Gastrocnemius medialis (tissue), 4 donors: ENCODE measurements around the gene RAB33B. TPM values are rescaled to one million over a fixed set of nuclear protein-coding genes. Genes with fewer than 3 reads are reported as not detected.

ENCODE experiments used
- ATAC-seq, 2 donors: fragments of 150-250 bp; one replicate each; pipeline ENCODE4 v1.9.1; 2016
- DNase-seq, 2 donors: peaks; one replicate each; pipeline ENCODE4 v3.0.0-alpha.2; 2019
- H3K27ac ChIP-seq, 4 donors: fragments of 200-600 bp; sonication (generic); 1 replicate in 1 of 4; 2 replicates in 3 of 4; pipeline ENCODE4 v1.5.1; 2016 to 2018; ENCODE audit warnings: mild to moderate bottlenecking in 2 of 4, moderate library complexity in 1 of 4
- H3K27me3 ChIP-seq, 3 donors: fragments of 200-600 bp; sonication (generic) in 2 of 3; 1 replicate in 1 of 3; 2 replicates in 2 of 3; pipeline versions ENCODE4 v1.5.1 to v1.6.0; 2016 to 2019; ENCODE audit warnings: mild to moderate bottlenecking in 1 of 3, moderate library complexity in 1 of 3
- H3K36me3 ChIP-seq, 2 donors: fragments of 200-600 bp; sonication (generic) in 1 of 2; one replicate each; pipeline ENCODE4 v1.5.1; 2017 to 2018
- H3K4me1 ChIP-seq, 2 donors: fragments of 200-600 bp; sonication (generic) in 1 of 2; one replicate each; pipeline ENCODE4 v1.5.1; 2016 to 2017; ENCODE audit warnings: mild to moderate bottlenecking in 2 of 2
- H3K4me3 ChIP-seq, 4 donors: fragments of 200-600 bp; sonication (generic) in 3 of 4; 1 replicate in 1 of 4; 2 replicates in 3 of 4; pipeline ENCODE4 v1.5.1; 2016 to 2019; ENCODE audit warnings: mild to moderate bottlenecking in 2 of 4
- H3K9me3 ChIP-seq, 3 donors: fragments of 200-600 bp; sonication (generic) in 2 of 3; 1 replicate in 1 of 3; 2 replicates in 2 of 3; pipeline ENCODE4 v1.5.1; 2016 to 2019
- CTCF ChIP-seq, 5 experiments: fragments of 450-650 bp in 3 of 5; fragments of 200-600 bp in 2 of 5; sonication (generic) in 2 of 5; IDR thresholded peaks in 4 of 5; conservative IDR thresholded peaks in 1 of 5; 1 replicate in 4 of 5; 2 replicates in 1 of 5; pipeline ENCODE4 v1.5.1; 2016 to 2019; ENCODE audit warnings: antibody characterized with exemption in 5 of 5, mild to moderate bottlenecking in 3 of 5, moderate library complexity in 3 of 5
- POLR2A ChIP-seq, 2 donors: fragments of 450-650 bp; IDR thresholded peaks; one replicate each; pipeline ENCODE4 v1.6.1; 2017; ENCODE audit warnings: antibody characterized with exemption in 2 of 2, mild to moderate bottlenecking in 2 of 2, moderate library complexity in 2 of 2
- in situ Hi-C, 4 donors: fragments of 200-750 bp; cut with MboI; loops; one replicate each; pipeline versions ENCODE4 v1.15.0 to v1.8.0; 2017; ENCODE audit warnings: low sequenced_read_pairs in 4 of 4
- intact Hi-C: fragments of 100-400 bp; cut with DNase I; formaldehyde crosslinking; loops from one replicate; pipeline ENCODE4 v1.15.1; 2023; ENCODE audit warnings: low total_unique reads
- total RNA-seq, 4 donors: library from RNA; depleted of rRNA; stranded (reverse); fragments of >200 nt; gene quantifications; one replicate each; pipeline versions ENCODE4 v1.1.0 to v1.2.3, GENCODE V29; 2016

The RAB33B gene
- total RNA-seq, 4 donors from 2014 or later, result 3.3 to 7.5 (median 5.7) TPM

GRCh38 chr4:139450586-139450985, 3.3 kb upstream of the RAB33B start:
- Histone ChIP-seq H3K27ac (no peak overlapping the region), H3K9me3 (no peaks in the 10 kb centered on the region), H3K4me3 (no peak overlapping the region), H3K27me3 (no peaks in the 10 kb centered on the region), H3K4me1 (peaks cover 18% of the 10 kb centered on the region in 2 donors), H3K36me3 (no peaks in the 10 kb centered on the region)
- in situ Hi-C loops (no loop called here), intact Hi-C loops (loop anchor here (5.0 to 10.0 kb wide), 4 partner anchors 273 to 704 kb away; partner anchors contain the start of genes ELF2 and MAML3)
- ATAC-seq (no peak), DNase-seq (no peak)
- TF ChIP-seq CTCF (IDR thresholded peaks at IDR 0.05 in 4 of 5, conservative IDR thresholded peaks at IDR 0.05 in 1 of 5), result no peak

DNA sequence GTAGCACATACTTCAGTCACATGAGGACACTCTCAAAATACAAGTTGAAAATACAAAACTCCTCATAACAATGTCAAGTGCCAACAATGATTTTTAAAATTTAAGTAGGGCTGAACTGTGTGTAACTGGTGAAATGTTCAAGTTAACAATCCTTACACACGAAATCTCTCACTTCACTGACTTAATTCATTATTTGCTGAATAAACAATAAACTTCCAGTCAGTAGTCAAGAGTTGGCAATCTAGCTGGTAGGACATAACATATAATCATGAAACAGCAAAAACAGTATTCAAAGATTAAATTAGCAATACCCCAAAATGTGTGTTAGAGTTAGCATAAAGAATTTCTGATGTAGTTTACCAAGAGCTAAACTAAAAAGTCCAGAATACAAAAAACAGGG, 1.9 kb upstream of the RAB33B start:
- Histone ChIP-seq H3K27me3 (no peaks in the 10 kb centered on the region), H3K4me1 (peaks cover 28 to 32% of the 10 kb centered on the region in 2 donors), H3K27ac (no peak overlapping the region), H3K9me3 (no peaks in the 10 kb centered on the region), H3K36me3 (no peaks in the 10 kb centered on the region), H3K4me3 (no peak overlapping the region)
- no peak for DNase-seq
- in situ Hi-C loops (no loop called here), intact Hi-C loops (loop anchor here (5.0 to 10.0 kb wide), 4 partner anchors 275 to 703 kb away; partner anchors contain the start of genes ELF2 and MAML3)
- ATAC-seq, result no peak
- TF ChIP-seq CTCF (IDR thresholded peaks at IDR 0.05 in 4 of 5, conservative IDR thresholded peaks at IDR 0.05 in 1 of 5) (no peak), POLR2A (IDR thresholded peaks at IDR 0.05) (no peak)

GRCh38 chr4:139453041-139453370, 915 bp upstream of the RAB33B start:
- no peaks in the 10 kb centered on the region for H3K27me3 ChIP-seq
- peaks cover 30 to 33% of the 10 kb centered on the region in 2 donors for H3K4me1 ChIP-seq
- H3K9me3 ChIP-seq, result no peaks in the 10 kb centered on the region
- intact Hi-C loops, result loop anchor here (1.0 to 10.0 kb wide), 5 partner anchors 37 to 702 kb away; partner anchors contain the start of genes ELF2 and MAML3
- no peaks in the 10 kb centered on the region for H3K36me3 ChIP-seq
- DNase-seq (peak in 1 of 2 donors; percentile 17), ATAC-seq (peak; percentile 12 to 30)
- TF ChIP-seq CTCF (IDR thresholded peaks at IDR 0.05 in 4 of 5, conservative IDR thresholded peaks at IDR 0.05 in 1 of 5) (peak in 2 of 5 experiments; percentile 24 to 35), POLR2A (IDR thresholded peaks at IDR 0.05) (no peak)
- H3K4me3 ChIP-seq, result peak overlapping the region; percentile 69 to 98 (median 80)
- in situ Hi-C loops, result no loop called here
- peak overlapping the region; percentile 88 to 96 (median 95) for H3K27ac ChIP-seq

DNA sequence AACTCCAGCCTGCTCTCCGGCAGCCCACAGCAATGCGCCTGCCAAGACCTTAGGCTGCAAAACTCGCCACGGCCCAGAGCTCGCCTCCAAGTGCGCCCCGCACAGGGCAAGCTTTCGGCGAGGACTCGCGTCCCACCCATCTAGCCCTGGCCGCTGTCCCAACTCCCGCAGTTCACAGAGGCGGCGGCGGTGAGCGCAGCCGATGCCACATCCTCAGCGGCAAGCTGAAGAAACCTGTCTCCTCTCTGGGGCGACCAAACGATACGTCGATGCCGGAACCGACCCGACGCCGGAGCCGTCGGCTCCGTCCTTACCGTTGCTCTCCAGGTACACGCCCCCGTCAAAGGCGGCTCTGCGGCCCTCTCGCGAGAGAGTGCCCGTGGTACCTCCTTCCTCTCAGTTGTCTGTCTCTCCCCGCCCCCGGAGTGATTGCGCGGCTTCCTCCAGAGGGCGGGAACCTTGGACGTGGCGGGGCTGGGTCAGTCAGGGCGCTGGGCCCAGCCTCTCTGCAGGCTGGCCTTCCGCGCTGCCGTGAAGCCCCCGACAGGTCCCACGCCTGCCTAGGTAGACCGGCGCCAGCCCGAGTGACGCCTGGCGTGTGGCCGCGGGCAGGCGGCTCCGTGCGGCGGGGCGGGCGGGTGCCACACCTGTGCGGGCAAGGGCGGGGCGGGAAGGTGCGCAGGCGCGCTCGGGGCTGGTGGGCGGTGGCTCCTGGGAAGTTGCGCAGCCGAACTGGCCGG, 380 bp upstream of the RAB33B start:
- no peaks in the 10 kb centered on the region for H3K36me3 ChIP-seq
- intact Hi-C loops, result loop anchor here (1.0 to 10.0 kb wide), 9 partner anchors 37 to 701 kb away; partner anchors contain the start of genes ELF2, MAML3 and NAA15
- H3K9me3 ChIP-seq, result no peaks in the 10 kb centered on the region
- peak overlapping the region; percentile 88 to 96 (median 95) for H3K27ac ChIP-seq
- ATAC-seq (peak; percentile 95), DNase-seq (peak; percentile 96)
- peaks cover 30 to 38% of the 10 kb centered on the region in 2 donors for H3K4me1 ChIP-seq
- peak overlapping the region; percentile 69 to 98 (median 80) for H3K4me3 ChIP-seq
- in situ Hi-C loops, result no loop called here
- TF ChIP-seq CTCF (IDR thresholded peaks at IDR 0.05 in 4 of 5, conservative IDR thresholded peaks at IDR 0.05 in 1 of 5) (peak in 2 of 5 experiments; percentile 6 to 9), POLR2A (IDR thresholded peaks at IDR 0.05) (no peak)
- H3K27me3 ChIP-seq, result no peaks in the 10 kb centered on the region
